ENCODE results near the gene INPP5A.

GRCh38 chr10:132827861-132828539 lies 290.4 kb downstream of the INPP5A start:
- TF ChIP-seq CTCF (conservative IDR thresholded peaks at IDR 0.05) (no peak), ZFX (IDR thresholded peaks at IDR 0.05) (no peak)
